HepG2 (cell line): ENCODE results near the gene CDKN2AIP. TPM values are rescaled to one million over a fixed set of nuclear protein-coding genes. Genes with fewer than 3 reads are reported as not detected.

Experiments
- ATAC-seq: fragments of 200-7000 bp; cut with Tn5 transposase; 3 replicates; pipeline ENCODE4 v1.9.1; 2020; ENCODE audit warnings: mild to moderate bottlenecking, moderate library complexity
- BruUV-seq: library from RNA; stranded (reverse); fragments of 400-500 nt; replicated peaks from 2 replicates; lab custom pipeline; 2021; lab: Mats Ljungman, UMichigan
- CTCF ChIA-PET: fragments of 300-600 bp; formaldehyde crosslinking; extraction: SDS; loops from one replicate; lab custom pipeline; 2021; ENCODE audit warnings: low total read pairs, inconsistent platforms, low intra/inter-chr PET ratio; lab: Yijun Ruan, JAX
- POLR2A ChIA-PET: fragments of 350-600 bp; sonication (Branson Sonifier 250); formaldehyde crosslinking; loops from one replicate; lab custom pipeline; 2020; ENCODE audit warnings: antibody characterized with exemption, inconsistent platforms; lab: Yijun Ruan, JAX
- DNase-seq: peaks from one replicate; pipeline ENCODE4 v3.0.0-alpha.2; 2015; ENCODE audit warnings: low spot score
- FAIRE-seq: peaks from 3 replicates; lab custom pipeline; 2011; peaks lifted over from hg19 to GRCh38; lab: Jason Lieb, UNC
- H2AFZ ChIP-seq: one replicate; pipeline ENCODE4 v1.6.1; 2011; ENCODE audit warnings: low read length, inconsistent platforms
- H3K27ac ChIP-seq: fragments of 300-600 bp; 3 replicates; pipeline ENCODE4 v1.8.0; 2011; ENCODE audit warnings: mixed run types, mild to moderate bottlenecking, mixed read lengths, low read length, inconsistent platforms; ENCODE audit not compliant: insufficient read depth; ENCODE audit errors: extremely low read length
- H3K27me3 ChIP-seq, 2 experiments: fragments of 200-600 bp in 1 of 2; 2 replicates in 1 of 2; 3 replicates in 1 of 2; pipeline versions ENCODE4 v1.6.0 to v1.8.0; 2011; ENCODE audit warnings: low read length in 2 of 2, mild to moderate bottlenecking in 2 of 2, moderate library complexity in 2 of 2, inconsistent platforms in 1 of 2; ENCODE audit not compliant: insufficient read depth in 2 of 2, control insufficient read depth in 1 of 2
- H3K36me3 ChIP-seq, 2 experiments: fragments of 200-600 bp in 1 of 2; replicated peaks in 1 of 2; 2 replicates in 1 of 2; 3 replicates in 1 of 2; pipeline versions ENCODE4 v1.5.1 to v1.8.0; 2011; ENCODE audit warnings: low read length in 2 of 2, inconsistent platforms in 1 of 2; ENCODE audit not compliant: insufficient read depth in 2 of 2, control insufficient read depth in 1 of 2
- H3K4me1 ChIP-seq: 2 replicates; pipeline ENCODE4 v1.5.1; 2012; ENCODE audit warnings: low read length, inconsistent platforms; ENCODE audit not compliant: insufficient read depth
- H3K4me2 ChIP-seq: 2 replicates; pipeline ENCODE4 v1.6.0; 2011; ENCODE audit warnings: low read depth, low read length, inconsistent platforms
- H3K4me3 ChIP-seq, 3 experiments: fragments of 200-600 bp in 1 of 3; sonication (generic), shearing (Covaris generic) in 1 of 3; replicated peaks in 1 of 3; 2 replicates each; pipeline ENCODE4 v1.5.1; 2011 to 2016; ENCODE audit warnings: low read length in 3 of 3, inconsistent platforms in 2 of 3, low read depth in 2 of 3, mild to moderate bottlenecking in 2 of 3, control low read depth in 1 of 3, mixed read lengths in 1 of 3; ENCODE audit not compliant: insufficient read depth in 1 of 3
- H3K79me2 ChIP-seq: one replicate; pipeline ENCODE4 v1.6.1; 2011; ENCODE audit warnings: low read length, inconsistent platforms; ENCODE audit not compliant: insufficient read depth
- H3K9ac ChIP-seq: 2 replicates; pipeline ENCODE4 v1.6.0; 2011; ENCODE audit warnings: mild to moderate bottlenecking, low read depth, low read length, inconsistent platforms; ENCODE audit not compliant: insufficient read depth
- H3K9me3 ChIP-seq: 2 replicates; pipeline ENCODE4 v1.5.1; 2012; ENCODE audit warnings: mild to moderate bottlenecking, low read length
- H4K20me1 ChIP-seq: 2 replicates; pipeline ENCODE4 v1.6.0; 2011; ENCODE audit warnings: inconsistent platforms, mild to moderate bottlenecking, low read length, moderate library complexity; ENCODE audit not compliant: insufficient read depth
- ASH2L ChIP-seq: fragments of 300-600, 200-600 bp; sonication (generic); IDR thresholded peaks from 2 replicates; pipeline ENCODE4 v1.7.0; 2017; ENCODE audit warnings: low read depth, mild to moderate bottlenecking, moderate library complexity, mixed read lengths, low read length; ENCODE audit not compliant: insufficient read length
- CREB1 ChIP-seq, 2 experiments: fragments of 450-650 bp in 1 of 2; IDR thresholded peaks; 2 replicates each; pipeline ENCODE4 v1.6.1; 2016 to 2017; ENCODE audit warnings: control low read depth in 1 of 2, mild to moderate bottlenecking in 1 of 2, missing compliant biosample characterization in 1 of 2, missing genetic modification characterization in 1 of 2
- DMTF1 ChIP-seq: sonication (generic); formaldehyde crosslinking; IDR thresholded peaks from 2 replicates; pipeline ENCODE4 v1.4.0; 2020; ENCODE audit warnings: mild to moderate bottlenecking, missing genetic modification reagents
- EZH2 ChIP-seq: conservative IDR thresholded peaks from 2 replicates; pipeline ENCODE4 v1.6.1; 2012; ENCODE audit warnings: mild to moderate bottlenecking, low read depth, low read length, moderate library complexity
- RNF2 ChIP-seq: fragments of 450-650 bp; conservative IDR thresholded peaks from 2 replicates; pipeline ENCODE4 v1.6.1; 2016; ENCODE audit warnings: low read depth
- SALL2 ChIP-seq: sonication (generic); formaldehyde crosslinking; IDR thresholded peaks from 2 replicates; pipeline ENCODE4 v1.8.1; 2023; ENCODE audit warnings: mild to moderate bottlenecking, missing genetic modification reagents, inconsistent platforms
- SIN3B ChIP-seq: fragments of 150-350 bp; IDR thresholded peaks from 2 replicates; pipeline ENCODE4 v1.6.1; 2014; ENCODE audit warnings: low read length
- THAP11 ChIP-seq: IDR thresholded peaks from 2 replicates; pipeline ENCODE4 v1.6.1; 2016; ENCODE audit warnings: missing biosample characterization, missing genetic modification reagents
- ZNF274 ChIP-seq: sonication (generic); formaldehyde crosslinking; IDR thresholded peaks from 2 replicates; pipeline ENCODE4 v1.5.1; 2020; ENCODE audit warnings: mild to moderate bottlenecking, missing genetic modification reagents
- ZNF709 ChIP-seq: sonication (generic); formaldehyde crosslinking; IDR thresholded peaks from 2 replicates; pipeline ENCODE4 v1.5.0; 2020; ENCODE audit warnings: mild to moderate bottlenecking, missing genetic modification reagents
- WGBS: methylation state at CpG from one replicate; pipeline ENCODE4 v1.1.6; 2017; ENCODE audit warnings: low lambda C conversion rate; 5-methylcytosine and 5-hydroxymethylcytosine counted together
- in situ Hi-C: cut with HindIII; loops from 2 replicates; pipeline ENCODE4 v1.10.0; 2017; ENCODE audit warnings: low pct_unique_long_range_greater_than_20kb; ENCODE audit not compliant: extremely low pct_ligation_motif_present
- intact Hi-C: fragments of 100-400 bp; cut with micrococcal nuclease; formaldehyde crosslinking; loops from one replicate; pipeline ENCODE4 v1.10.0; 2022; ENCODE audit not compliant: unreplicated experiment
- polyA plus RNA-seq, 8 experiments: library from polyadenylated mRNA; depleted of rRNA in 3 of 8; stranded (reverse) in 7 of 8; unstranded in 1 of 8; fragments of >200 nt; fragmentation: Illumina TruSeq in 4 of 8; extraction: Trizol in 4 of 8; gene quantifications; 2 replicates each; pipeline versions ENCODE4 v1.2.1 to v1.2.3, GENCODE V29; 2011 to 2016; ENCODE audit warnings: low read depth in 4 of 8, missing spikeins in 1 of 8, mixed read lengths in 1 of 8; ENCODE audit not compliant: insufficient read depth in 1 of 8
- total RNA-seq, 5 experiments: library from RNA; depleted of rRNA; stranded (reverse); fragments of >200 nt; fragmentation: Illumina TruSeq; extraction: Trizol; gene quantifications; 2 replicates each; pipeline ENCODE4 v1.2.3, GENCODE V29; 2016; ENCODE audit warnings: low read depth in 1 of 5
- TF ChIP-seq, protein P1 (sequence below): IDR thresholded peaks from 2 replicates; pipeline ENCODE4 v1.6.1; 2016; ENCODE audit warnings: missing genetic modification reagents, missing compliant biosample characterization
- TF ChIP-seq, protein P2 (sequence below): sonication (generic); formaldehyde crosslinking; IDR thresholded peaks from 2 replicates; pipeline ENCODE4 v1.5.0; 2020; ENCODE audit warnings: mild to moderate bottlenecking, missing genetic modification reagents, moderate library complexity

The CDKN2AIP gene
- total and polyA plus RNA-seq, 2 of the 13 experiments (the other 11 are each of a cell fraction or from before 2014, with no cell fraction given), result 17.0 to 18.7 TPM

DNA sequence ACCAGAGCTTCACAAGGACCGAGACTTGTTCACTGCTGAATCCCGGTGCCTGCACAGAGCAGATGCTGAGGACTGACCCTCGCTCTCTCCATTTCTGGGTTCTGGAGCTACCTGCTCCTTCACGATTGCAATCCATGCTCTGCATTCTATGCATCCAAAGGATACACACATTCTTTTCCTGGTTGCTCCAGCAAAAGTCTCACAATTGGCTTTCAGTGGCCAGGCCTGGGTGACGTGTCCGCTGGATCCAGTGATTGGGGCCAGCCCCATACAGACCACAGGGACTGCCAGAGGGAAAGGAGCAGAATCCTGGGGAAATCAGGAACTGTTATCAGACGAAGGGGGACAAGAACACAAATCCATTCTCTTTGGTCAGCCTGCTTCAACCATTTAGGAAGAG is 14.9 kb upstream of the CDKN2AIP start:
- 63% methylated on average over 7 of the region's 7 CpGs for WGBS
- Histone ChIP-seq H3K4me3 (no peak overlapping the region), H3K36me3 (no peaks in the 10 kb centered on the region), H4K20me1 (no peaks in the 10 kb centered on the region), H3K4me2 (peak overlapping the region; percentile 32; the same call in 1 of the 2 replicates), H3K79me2 (no peaks in the 10 kb centered on the region), H3K27ac (no peak overlapping the region), H3K4me1 (peaks cover 10% of the 10 kb centered on the region), H2AFZ (peak overlapping the region; percentile 54), H3K9me3 (no peaks in the 10 kb centered on the region), H3K27me3 (no peaks in the 10 kb centered on the region), H3K9ac (no peak overlapping the region)
- POLR2A ChIA-PET, result no interaction called here
- FAIRE-seq (no peak), ATAC-seq (peak; percentile 69), DNase-seq (no peak)
- CTCF ChIA-PET, result no interaction called here
- in situ Hi-C loops, result no loop called here
- TF ChIP-seq ZNF709 (CRISPR knock-in tag) (no peak), SIN3B (no peak), EZH2 (no peak), DMTF1 (CRISPR knock-in tag) (no peak), RNF2 (no peak)
- intact Hi-C loops, result no loop called here
- BruUV-seq, result no TSS peak

GRCh38 chr4:183430317-183430993 is 14.0 kb upstream of the CDKN2AIP start:
- BruUV-seq, result no TSS peak
- DNase-seq, result no peak
- peak overlapping the region; percentile 60 for H3K4me2 ChIP-seq
- H3K4me1 ChIP-seq, result peaks cover 10% of the 10 kb centered on the region
- no peak overlapping the region for H3K27ac ChIP-seq
- peak overlapping the region in 2 of 3 experiments; percentile 3 to 33; a peak in 2 of 6 replicates for H3K4me3 ChIP-seq
- FAIRE-seq, result no peak
- H3K9me3 ChIP-seq, result no peaks in the 10 kb centered on the region
- CTCF ChIA-PET, result no interaction called here
- no peak overlapping the region; the same call in 1 of the 2 replicates for H3K9ac ChIP-seq
- in situ Hi-C loops (no loop called here), intact Hi-C loops (no loop called here)
- H3K36me3 ChIP-seq, result no peaks in the 10 kb centered on the region
- H3K79me2 ChIP-seq, result no peaks in the 10 kb centered on the region
- peak; percentile 78 for ATAC-seq
- no peaks in the 10 kb centered on the region for H3K27me3 ChIP-seq
- POLR2A ChIA-PET, result interaction anchor here (0.5 to 3.0 kb wide), 2 partner anchors 9 to 13 kb away, joined by 3 to 17 read pairs; partner anchors contain the start of gene CDKN2AIP
- H4K20me1 ChIP-seq, result no peaks in the 10 kb centered on the region
- 20% methylated on average over 7 of the region's 12 CpGs for WGBS
- H2AFZ ChIP-seq, result peak overlapping the region; percentile 89
- no peak for TF ChIP-seq SALL2 (CRISPR knock-in tag)
- no peak for TF ChIP-seq THAP11 (CRISPR knock-in tag)
- TF ChIP-seq, protein P1, sequence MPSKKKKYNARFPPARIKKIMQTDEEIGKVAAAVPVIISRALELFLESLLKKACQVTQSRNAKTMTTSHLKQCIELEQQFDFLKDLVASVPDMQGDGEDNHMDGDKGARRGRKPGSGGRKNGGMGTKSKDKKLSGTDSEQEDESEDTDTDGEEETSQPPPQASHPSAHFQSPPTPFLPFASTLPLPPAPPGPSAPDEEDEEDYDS (CRISPR knock-in tag), result no peak
- no peak for TF ChIP-seq ASH2L
- no peak for TF ChIP-seq CREB1 (IDR thresholded peaks at IDR 0.05)
- TF ChIP-seq CREB1 (CRISPR knock-in tag; IDR thresholded peaks at IDR 0.05), result no peak
- TF ChIP-seq ZNF274 (CRISPR knock-in tag), result no peak
- TF ChIP-seq, protein P2, sequence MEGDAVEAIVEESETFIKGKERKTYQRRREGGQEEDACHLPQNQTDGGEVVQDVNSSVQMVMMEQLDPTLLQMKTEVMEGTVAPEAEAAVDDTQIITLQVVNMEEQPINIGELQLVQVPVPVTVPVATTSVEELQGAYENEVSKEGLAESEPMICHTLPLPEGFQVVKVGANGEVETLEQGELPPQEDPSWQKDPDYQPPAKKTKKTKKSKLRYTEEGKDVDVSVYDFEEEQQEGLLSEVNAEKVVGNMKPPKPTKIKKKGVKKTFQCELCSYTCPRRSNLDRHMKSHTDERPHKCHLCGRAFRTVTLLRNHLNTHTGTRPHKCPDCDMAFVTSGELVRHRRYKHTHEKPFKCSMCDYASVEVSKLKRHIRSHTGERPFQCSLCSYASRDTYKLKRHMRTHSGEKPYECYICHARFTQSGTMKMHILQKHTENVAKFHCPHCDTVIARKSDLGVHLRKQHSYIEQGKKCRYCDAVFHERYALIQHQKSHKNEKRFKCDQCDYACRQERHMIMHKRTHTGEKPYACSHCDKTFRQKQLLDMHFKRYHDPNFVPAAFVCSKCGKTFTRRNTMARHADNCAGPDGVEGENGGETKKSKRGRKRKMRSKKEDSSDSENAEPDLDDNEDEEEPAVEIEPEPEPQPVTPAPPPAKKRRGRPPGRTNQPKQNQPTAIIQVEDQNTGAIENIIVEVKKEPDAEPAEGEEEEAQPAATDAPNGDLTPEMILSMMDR, result peak; percentile 52
